Activated CD4-positive, alpha-beta T cell treated with anti-CD3 and anti-CD28 coated beads for 48 hours (primary cell): ENCODE results near the gene SERPINA1.

Experiments
- DNase-seq: peaks from one replicate; pipeline ENCODE4 v3.0.0-alpha.2; 2020

SERPINA1 gene

GRCh38 chr14:94397289-94398181 lies 9.1 kb upstream of the SERPINA1 start:
- no peak for DNase-seq

DNA sequence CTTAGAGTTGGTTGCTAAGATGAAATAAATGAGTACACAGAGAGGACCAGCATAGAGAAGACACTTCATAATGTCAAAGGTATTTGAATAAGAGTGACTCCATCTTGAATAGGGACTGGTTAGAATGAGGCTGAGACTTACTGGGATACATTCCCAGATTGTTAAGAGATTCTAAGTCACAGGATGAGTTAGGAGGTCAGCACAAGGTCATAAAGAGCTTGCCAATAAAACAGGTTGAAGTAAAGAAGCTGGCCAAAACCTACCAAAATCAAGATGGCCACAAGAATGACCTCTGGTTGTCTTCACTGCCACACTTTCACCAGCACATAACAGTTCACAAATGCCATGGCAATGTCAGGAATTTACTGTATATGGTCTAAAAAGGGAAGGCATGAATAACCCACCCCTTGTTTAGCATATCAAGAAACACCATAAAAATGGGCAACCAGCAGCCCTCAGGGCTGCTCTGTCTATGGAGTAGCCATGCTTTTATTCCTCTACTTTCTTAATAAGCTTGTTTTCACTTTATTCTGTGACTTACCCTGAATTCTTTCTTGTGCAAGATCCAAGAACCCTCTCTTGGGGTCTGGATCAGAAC lies 8.3 kb upstream of the SERPINA1 start:
- DNase-seq, result no peak

DNA sequence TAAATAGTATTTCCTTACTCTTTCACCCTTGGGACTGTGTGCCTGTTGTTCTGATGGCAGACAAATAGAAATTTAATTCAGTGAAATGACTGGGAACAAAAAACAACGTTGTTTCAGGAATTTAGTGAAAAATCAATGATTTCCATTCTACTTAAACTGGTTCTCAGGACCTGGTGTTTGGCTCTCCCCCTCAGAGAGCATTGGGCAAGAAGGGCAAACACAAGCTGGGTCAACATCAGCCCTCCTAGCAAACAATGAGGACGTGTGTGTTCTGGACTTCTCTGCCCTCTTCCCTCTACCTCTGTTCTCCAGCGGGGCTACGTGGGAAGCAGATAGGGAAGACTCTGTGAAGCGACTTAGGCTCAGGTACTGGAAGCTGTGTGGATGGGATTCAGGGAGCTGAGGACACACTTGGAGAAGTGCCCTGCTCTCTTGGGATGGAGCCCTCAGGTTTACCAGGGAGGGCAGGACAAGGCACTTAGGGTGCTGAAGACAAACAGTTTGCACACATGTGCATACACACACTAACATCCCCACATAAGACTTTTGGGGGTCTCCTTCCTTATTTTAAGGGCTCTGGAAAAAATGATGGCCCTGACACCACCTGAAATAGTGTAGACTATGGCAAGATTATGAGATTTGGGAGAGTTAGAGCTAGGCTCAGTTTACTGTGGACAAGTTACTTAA lies 7.6 kb upstream of the SERPINA1 start:
- no peak for DNase-seq

DNA sequence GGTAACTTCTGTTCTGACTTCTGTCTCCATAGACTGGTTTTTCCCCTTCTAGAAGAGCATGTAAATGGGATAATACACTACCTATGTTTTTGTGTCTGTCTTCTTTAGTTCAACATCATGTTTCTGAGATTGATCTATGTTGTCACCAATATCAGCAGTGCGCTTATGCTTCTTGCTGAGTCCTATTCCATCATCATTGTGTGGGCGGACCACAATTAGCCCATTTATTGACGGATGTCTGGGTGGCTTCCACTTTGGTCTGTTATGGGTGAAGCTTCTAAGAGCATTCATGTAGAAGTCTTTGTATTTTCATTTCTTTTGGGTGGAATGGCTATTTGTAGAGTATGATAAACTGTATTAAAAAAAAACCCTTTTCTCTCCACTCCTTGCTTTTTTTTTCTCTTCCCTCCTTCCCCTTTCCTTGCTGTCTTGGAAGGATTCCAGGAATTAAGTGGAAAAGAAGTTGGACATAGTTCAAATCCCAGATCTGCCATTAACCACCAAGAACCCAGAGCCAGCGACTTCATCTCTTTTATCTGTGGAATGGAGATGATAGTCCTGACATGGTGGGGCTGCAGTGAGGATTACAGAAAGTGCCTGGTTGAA lies 7.0 kb upstream of the SERPINA1 start:
- no peak for DNase-seq

DNA sequence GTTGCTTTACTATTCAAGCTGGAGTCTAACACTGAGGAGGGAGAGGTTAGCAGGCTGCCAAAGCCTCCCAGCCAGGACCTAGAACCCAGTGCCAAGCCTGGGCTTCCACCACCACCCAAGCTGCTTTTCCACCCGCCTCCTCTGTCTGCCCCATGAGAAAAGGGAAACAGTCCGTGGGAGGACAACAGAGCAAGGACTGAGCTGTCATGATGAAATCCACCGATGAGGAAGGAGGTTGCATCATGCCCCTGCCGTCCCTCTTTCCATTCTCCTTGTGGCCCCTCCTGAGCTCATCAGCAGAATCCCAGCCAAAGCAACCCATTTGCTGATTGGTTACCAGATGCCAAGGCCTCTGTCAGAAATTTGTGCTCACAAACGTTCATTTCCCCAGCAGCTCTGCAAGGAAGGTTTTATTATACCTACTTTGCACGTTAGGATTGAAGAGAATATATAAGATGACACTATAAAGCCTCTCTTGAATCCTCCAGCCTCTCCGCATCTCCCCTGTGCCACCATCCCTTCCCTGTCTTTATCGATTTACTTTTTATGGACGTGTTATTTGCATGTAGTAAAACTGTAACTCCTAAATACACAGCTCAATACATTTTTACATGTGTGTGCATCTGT lies 6.3 kb upstream of the SERPINA1 start:
- peak; percentile 61 for DNase-seq

DNA sequence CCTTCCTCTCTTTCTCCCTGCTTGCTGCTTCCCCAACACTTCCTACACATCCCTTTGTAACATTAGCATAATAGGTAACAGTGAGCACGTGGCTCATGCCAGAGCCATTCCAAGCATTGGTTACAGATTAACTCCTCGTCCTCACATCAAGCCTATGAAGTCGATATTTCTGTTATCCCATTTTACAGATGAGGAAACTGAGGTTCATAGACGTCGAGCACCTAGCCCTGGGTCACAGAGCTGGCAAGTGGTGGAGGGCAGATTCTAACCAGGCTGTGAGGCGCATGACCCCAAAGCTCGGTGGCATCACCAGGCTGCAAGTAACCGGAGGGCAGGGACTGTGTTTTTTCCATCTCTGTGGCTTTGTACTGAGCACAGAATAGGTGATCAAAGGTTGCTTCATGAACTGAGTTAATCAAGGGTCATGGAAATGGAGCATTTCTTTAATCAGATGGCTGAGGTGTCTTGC lies 5.7 kb upstream of the SERPINA1 start:
- peak; percentile 45 for DNase-seq

GRCh38 chr14:94393474-94393873 lies 5.1 kb upstream of the SERPINA1 start:
- DNase-seq, result no peak

GRCh38 chr14:94392510-94392935 lies 4.1 kb upstream of the SERPINA1 start:
- DNase-seq, result peak; percentile 63

DNA sequence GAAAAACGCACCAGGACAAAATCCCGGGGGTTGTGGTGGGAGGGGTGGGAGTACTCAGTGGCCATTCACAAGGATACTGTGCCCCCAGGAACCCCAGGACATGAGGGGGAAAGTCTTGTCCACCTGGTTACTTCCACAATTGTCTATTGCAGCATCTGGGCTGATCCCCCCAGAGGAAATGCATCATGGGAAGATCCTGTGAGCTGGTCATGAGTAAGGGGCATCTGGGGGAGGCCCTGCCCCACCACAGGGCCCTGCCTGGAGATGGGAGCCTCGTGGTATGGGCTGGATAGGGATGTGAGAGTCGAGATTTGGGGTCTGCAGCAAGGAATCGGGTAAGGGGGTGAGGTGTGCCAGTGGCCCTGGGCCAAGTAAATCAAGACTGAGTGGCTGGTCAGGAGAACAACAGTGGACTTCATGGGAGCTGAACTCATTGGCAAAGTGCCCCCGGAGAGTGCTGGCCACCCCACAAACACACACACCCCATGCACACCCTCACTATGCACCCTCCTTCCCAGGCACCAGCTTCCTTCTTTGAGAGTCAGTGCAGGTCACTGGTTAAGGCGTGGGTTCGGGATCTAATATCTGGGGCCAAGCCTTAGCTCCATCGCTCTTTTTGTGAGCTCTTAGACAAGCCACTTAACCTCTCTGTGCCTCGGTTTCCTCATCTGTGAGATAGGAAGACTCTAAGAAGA lies 3.0 kb upstream of the SERPINA1 start:
- no peak for DNase-seq

- peak; percentile 28 for DNase-seq
Measured at GRCh38 chr14:94390372-94391086, 2.1 kb upstream of the SERPINA1 start.

- DNase-seq, result no peak
Measured at GRCh38 chr14:94389731-94390371, 1.4 kb upstream of the SERPINA1 start.

DNA sequence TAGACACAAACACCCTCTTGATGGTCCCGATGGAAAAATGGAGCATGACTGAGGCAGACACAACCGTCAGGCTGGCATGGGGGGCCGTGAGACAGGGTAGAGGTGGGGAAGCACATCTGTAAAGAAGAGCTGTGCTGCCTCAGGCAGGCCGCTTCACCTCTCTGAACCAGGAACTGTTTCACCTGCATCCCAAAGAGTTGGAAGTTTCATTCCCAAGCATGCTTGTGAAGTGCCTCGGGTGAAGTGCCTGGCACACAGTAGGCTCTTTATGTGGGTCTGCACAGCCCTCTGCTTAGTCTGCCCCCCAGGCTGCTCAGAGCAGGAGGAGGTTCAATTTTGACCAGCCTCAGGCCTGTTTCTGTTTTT lies 685 bp upstream of the SERPINA1 start:
- no peak for DNase-seq

DNA sequence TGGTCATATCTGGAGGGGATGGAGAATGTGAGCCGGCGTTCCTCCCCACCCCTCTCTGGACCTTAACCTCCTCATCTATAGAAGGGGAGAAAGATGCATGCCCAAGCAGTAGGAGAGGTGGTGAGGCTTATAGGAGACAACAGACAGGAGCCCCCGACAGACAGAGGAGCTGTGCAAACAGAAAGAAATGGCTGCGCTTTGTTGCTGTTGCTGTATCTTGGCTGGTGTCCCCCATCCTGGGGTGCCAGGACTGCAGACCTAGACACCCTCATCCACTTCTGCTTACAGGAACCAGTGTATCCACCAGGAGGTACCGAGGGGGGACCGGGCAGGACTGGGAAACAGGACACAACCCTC lies 397 bp downstream of the SERPINA1 start:
- no peak for DNase-seq

- no peak for DNase-seq
Measured at GRCh38 chr14:94387051-94388026, 1.1 kb downstream of the SERPINA1 start.

- DNase-seq, result no peak
Measured at GRCh38 chr14:94386085-94387031, 2.0 kb downstream of the SERPINA1 start.

DNA sequence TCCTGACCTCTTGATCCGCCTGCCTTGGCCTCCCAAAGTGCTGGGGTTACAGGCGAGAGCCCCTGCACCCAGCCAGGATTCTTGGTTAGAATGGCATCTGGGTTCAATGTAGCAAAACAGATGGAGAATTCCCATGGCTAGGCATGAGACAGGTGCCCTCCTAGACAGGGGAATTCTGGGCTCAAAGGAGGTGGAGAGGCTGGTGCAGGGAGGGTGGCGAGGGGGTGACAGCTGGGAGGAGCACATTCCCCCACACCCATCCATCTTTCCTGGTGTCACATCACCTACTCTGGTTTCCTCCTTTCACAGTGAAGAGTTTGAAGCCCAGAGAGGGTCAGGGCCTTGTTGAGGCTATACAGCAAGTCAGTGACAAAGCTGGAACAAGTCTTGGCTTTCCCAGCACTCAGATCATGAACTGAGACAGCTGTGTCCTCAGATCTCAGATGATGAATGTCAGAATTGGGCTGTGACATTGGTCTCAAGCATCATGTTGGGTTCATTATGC lies 2.8 kb downstream of the SERPINA1 start:
- no peak for DNase-seq

DNA sequence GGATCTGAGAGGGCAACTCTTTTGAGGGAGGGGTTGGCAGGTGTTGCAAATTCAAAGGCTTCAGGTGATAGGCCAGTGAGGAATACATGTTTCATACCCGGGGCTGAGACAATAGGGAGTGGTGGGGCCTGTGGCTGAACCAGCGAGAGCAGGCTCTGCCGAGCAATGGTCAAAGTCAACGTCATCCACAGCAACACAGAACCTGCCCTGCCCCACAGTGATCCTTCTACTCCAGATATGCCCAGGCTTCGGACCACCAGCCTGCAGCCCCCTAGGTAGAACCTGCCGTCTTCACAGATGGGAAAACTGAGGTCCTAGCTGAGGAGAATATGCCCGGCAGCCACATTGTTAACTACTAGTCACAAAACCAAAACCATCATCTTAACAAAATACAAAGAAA lies 4.1 kb downstream of the SERPINA1 start:
- DNase-seq, result no peak

GRCh38 chr14:94383777-94384176 lies 4.6 kb downstream of the SERPINA1 start:
- DNase-seq, result no peak
